ENCODE data around the gene PTPA.
"Not testable (repeated sequence)": the region's sequence is repeated elsewhere in the genome, so short reads cannot be mapped to it uniquely, and the experiment has no call there.

Gene PTPA

DNA sequence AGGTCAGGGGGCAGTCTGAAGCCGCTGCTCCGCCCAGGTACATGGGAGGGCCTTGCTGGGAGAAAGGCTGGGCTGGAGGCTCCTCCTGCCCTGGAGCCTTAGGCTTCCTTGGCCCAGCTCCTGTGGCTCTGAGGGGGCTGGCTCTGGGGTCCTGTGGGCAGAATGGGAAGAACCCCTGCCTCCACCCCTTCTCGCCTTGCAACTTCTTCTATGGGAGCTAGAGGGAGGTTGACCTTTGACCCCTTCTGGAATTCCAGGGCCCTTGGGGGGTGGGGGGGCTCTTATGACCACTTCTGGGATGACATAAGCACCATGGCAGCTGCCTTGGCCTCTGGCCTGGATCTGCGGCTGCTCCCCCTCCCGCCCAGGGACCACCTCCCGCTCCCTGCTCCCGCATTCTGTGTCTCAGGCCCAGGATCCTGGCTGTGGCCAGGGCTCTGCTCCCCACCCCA, 34.7 kb downstream of the PTPA start:
- Mint-ChIP-seq H3K27me3 (no peaks in the 10 kb centered on the region), H3K4me1 (ENCODE audit: low read depth) (peaks cover 31% of the 10 kb centered on the region)

DNA sequence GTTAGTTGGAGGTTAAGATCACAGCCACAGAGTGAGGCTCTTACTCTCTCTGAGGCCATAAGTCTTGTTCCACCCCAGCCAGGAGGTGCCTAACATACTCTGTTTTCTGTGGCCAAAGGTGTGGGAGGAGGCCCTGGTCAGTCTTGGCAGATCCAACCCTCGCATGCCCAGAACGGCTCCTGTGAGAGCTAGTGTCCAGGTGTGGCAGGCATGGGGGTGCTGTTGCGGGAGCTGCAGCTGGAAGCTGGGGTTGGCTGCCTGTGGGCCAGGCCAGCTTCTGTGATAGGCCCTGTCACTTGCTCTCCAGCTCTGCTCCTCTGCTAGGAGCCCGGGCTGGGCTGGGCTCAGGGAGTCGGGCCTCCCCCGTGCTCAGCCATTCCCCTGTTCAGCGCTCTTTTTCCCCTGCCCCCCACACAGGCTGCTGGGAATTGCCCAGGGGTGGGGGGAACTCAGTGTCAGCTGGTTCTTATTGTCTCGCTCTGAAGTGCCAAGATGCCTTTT, 35.3 kb downstream of the PTPA start:
- no peak overlapping the region for H3K27ac Mint-ChIP-seq
- peaks cover 11% of the 10 kb centered on the region for H3K36me3 Mint-ChIP-seq (ENCODE audit: low read depth)
- peaks cover 24% of the 10 kb centered on the region for H3K4me1 Mint-ChIP-seq (ENCODE audit: low read depth)
- no peaks in the 10 kb centered on the region for H3K9me3 Mint-ChIP-seq
- no peak overlapping the region for H3K4me3 Mint-ChIP-seq
- no peaks in the 10 kb centered on the region for H3K27me3 Mint-ChIP-seq

More for the DNA sequence above, 34.7 kb downstream of the PTPA start:
- H3K27ac Mint-ChIP-seq: no peak overlapping the region
- H3K36me3 Mint-ChIP-seq (ENCODE audit: low read depth): peaks cover 11% of the 10 kb centered on the region
- H3K9me3 Mint-ChIP-seq: no peaks in the 10 kb centered on the region
- no peak overlapping the region for H3K4me3 Mint-ChIP-seq

DNA sequence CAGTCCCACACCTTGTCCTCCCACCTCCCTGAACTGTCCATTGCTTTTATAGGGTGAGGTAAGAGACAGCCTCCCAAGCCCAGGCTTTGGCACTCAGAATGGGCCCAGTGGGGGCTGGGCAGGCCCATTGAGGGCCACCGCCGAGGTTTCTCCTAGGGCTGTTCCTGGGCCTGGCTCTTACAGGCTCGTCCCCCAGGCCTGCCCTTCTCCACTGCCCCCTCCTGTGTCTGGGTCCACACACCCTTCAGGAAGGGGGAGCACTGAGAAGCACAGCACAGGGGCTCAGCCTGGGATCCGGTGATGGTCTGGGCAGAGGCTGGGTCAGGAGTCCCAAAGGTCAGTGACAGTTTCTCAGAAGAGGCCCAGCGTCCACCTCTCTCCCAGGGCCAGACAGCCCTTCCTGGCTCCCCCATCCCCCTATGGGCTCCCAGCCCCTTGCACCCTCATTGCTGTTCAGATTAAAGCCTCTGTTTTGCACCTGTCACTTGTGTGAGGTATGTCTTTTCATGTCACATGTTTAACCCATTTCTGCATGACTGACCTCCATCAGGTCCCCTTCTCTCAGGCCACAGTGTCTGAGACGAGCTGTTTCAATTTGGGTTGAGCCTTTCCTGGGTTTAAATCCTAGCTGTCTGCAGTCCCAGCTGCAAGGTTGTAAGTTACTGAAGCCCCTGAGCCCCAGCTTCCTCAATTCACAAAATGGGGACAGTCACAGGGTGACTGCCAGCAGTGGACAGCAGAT, 37.4 kb downstream of the PTPA start:
- H3K36me3 Mint-ChIP-seq (ENCODE audit: low read depth): peaks cover 6% of the 10 kb centered on the region
- H3K9me3 Mint-ChIP-seq: no peaks in the 10 kb centered on the region
- no peaks in the 10 kb centered on the region for H3K27me3 Mint-ChIP-seq
- no peak overlapping the region for H3K4me3 Mint-ChIP-seq
- no peak overlapping the region for H3K27ac Mint-ChIP-seq
- peaks cover 8% of the 10 kb centered on the region for H3K4me1 Mint-ChIP-seq (ENCODE audit: low read depth)

GRCh38 chr9:129149442-129149841, 38.2 kb downstream of the PTPA start:
- Mint-ChIP-seq H3K27ac (no peak overlapping the region), H3K27me3 (no peaks in the 10 kb centered on the region), H3K4me3 (no peak overlapping the region), H3K9me3 (no peaks in the 10 kb centered on the region), H3K36me3 (ENCODE audit: low read depth) (no peaks in the 10 kb centered on the region), H3K4me1 (ENCODE audit: low read depth) (peaks cover 3% of the 10 kb centered on the region)

DNA sequence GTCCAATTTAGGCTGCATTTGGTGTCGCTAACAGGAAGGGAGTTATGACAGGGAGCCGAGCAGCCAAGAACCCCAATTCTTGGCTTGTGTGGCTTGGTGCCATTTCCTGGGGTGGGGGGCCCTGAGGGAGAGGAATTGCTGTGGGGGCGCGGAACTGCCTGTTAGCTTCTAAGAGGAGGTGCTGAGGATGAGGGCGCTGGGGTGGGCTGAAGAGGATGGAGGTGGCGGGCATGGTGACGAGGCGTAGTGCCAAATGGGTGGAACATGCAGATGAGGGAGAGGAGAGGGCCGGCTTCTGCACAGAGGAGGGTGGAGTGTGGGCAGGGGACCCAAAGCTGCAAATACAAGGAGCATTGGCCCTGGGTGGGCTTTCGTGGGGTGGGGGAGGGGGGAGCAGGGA, 38.9 kb downstream of the PTPA start:
- peaks cover 3% of the 10 kb centered on the region for H3K4me1 Mint-ChIP-seq (ENCODE audit: low read depth)
- no peak overlapping the region for H3K4me3 Mint-ChIP-seq
- no peaks in the 10 kb centered on the region for H3K36me3 Mint-ChIP-seq (ENCODE audit: low read depth)
- no peak overlapping the region for H3K27ac Mint-ChIP-seq
- no peaks in the 10 kb centered on the region for H3K9me3 Mint-ChIP-seq
- H3K27me3 Mint-ChIP-seq: no peaks in the 10 kb centered on the region

DNA sequence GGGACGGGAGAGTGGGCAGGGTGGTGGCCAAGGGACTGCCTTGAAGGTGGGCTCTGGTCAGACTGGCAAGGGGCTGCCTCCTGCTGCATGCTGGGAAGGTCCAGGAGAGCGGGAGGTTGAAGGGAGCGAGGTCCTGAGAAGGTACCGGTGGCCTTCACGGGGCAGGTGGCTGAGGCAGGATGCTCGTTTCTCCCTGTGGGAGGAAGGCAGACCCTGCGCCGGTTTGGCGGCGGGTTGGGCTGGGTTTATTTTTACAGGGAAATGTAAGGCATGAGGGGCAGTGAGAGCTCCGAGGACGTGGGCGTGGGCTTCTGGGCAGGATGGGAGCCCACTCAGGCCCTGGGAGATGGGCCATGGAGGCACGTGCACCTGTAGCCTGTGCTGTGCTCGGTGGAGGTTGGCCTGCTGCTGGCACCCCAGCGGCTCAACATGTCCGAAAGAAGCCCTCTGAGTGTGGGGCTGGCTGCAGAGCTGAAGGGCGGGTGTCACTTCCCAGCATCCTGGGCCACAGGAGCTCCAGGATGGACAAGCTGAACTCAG, 39.5 kb downstream of the PTPA start:
- Mint-ChIP-seq H3K36me3 (ENCODE audit: low read depth) (no peaks in the 10 kb centered on the region), H3K27me3 (no peaks in the 10 kb centered on the region), H3K4me1 (ENCODE audit: low read depth) (peaks cover 3% of the 10 kb centered on the region), H3K27ac (no peak overlapping the region), H3K4me3 (no peak overlapping the region), H3K9me3 (no peaks in the 10 kb centered on the region)

DNA sequence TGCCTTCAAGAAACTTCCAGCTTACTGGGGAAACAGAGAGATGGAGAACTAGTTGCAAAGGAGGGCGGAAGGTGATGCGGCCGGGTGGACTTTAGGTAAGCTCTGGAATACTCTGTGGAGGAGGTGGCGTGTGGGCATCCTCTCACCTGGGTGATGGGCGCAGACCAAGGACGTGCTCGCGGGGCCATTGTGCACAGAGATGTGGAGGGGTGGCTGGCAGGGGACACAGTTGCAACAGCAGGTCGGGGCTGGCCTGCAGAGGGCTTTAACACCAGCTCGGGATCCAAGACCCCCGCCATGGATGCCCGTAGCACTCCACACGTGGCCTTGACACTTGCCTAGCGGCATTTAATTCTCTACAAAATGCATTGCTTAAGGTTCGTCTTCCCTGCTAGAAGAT, 40.3 kb downstream of the PTPA start:
- Mint-ChIP-seq H3K27me3 (no peaks in the 10 kb centered on the region), H3K4me1 (ENCODE audit: low read depth) (peaks cover 3% of the 10 kb centered on the region), H3K4me3 (no peak overlapping the region), H3K9me3 (no peaks in the 10 kb centered on the region), H3K36me3 (ENCODE audit: low read depth) (no peaks in the 10 kb centered on the region), H3K27ac (no peak overlapping the region)

DNA sequence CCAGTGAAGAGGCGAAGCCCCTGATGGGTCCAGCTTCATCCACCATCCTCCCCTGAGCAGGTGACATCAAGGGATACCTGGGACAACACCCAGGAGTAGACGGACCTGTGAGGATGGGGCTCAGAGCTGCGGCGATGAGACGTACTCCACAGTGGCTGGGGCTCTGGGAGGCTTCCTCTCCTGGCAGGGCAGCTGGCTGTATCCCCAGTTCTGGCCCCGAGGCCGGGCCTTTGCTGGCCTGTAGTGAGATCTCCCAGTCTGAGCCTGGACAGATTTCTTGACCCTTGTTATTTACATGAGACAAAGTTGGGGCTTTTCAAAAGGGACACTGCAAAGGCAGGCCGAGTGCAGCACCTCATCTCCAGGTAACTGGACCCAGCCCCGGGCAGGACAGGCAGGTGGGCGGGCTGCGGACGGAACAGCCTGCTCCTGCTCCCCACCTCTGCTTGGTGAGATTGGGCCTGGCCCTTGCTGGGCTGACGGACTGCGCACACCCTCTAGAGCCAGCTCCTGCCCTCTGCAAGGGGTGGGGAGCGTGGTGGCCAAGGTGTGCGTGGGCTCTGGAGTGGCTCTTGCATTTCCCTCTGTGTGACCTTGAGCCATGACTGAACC, 43.8 kb downstream of the PTPA start:
- Mint-ChIP-seq H3K36me3 (ENCODE audit: low read depth) (no peaks in the 10 kb centered on the region), H3K4me3 (no peak overlapping the region), H3K4me1 (ENCODE audit: low read depth) (no peaks in the 10 kb centered on the region), H3K27ac (no peak overlapping the region), H3K27me3 (no peaks in the 10 kb centered on the region), H3K9me3 (no peaks in the 10 kb centered on the region)

GRCh38 chr9:129156163-129156562, 44.9 kb downstream of the PTPA start:
- Mint-ChIP-seq H3K4me3 (no peak overlapping the region), H3K4me1 (ENCODE audit: low read depth) (no peaks in the 10 kb centered on the region), H3K36me3 (ENCODE audit: low read depth) (no peaks in the 10 kb centered on the region), H3K27ac (no peak overlapping the region), H3K9me3 (no peaks in the 10 kb centered on the region), H3K27me3 (no peaks in the 10 kb centered on the region)

DNA sequence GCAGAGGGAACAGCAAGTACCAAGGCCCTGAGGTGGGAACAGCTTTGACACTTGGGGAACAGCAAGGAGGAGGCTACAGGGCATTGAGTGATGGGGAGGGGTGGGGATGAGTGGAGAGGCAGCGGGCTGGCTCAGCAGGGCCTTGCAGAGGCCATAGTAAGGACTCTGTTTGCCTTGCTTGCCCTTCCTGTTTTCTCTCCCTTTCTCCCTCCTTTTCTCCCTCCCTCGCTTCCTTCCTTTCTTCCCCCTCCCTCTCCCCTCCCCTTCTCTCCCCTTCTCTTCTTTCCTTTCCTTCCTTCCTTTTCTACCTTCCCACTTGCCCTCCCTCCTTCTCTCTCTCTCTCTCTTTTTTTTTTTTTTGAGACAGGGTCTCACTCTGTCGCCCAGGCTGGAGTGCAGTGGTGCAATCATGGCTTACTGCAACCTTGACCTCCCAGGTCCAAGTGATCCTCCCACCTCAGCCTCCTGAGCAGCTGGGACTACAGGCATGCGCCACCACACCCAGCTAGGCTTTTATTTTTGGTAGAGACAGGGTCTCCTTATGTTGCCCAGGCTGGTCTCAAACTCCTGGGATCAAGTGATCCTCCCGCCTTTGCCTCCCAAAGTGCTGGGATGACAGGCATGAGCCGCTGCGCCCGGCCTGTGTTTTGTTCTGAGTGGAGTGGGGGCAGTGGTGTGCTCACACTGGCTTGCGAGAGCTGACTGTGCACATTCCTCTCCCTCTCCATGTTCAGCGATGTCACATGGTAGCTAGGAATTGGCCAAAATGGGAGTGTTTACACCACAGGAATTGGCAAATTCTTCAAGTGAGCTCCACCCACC, 49.7 kb downstream of the PTPA start:
- H3K27ac Mint-ChIP-seq: no peak overlapping the region

GRCh38 chr9:129161534-129161837, 50.3 kb downstream of the PTPA start:
- no peak overlapping the region for H3K4me3 Mint-ChIP-seq
- H3K27ac Mint-ChIP-seq: no peak overlapping the region
- H3K9me3 Mint-ChIP-seq: no peaks in the 10 kb centered on the region
- no peaks in the 10 kb centered on the region for H3K36me3 Mint-ChIP-seq (ENCODE audit: low read depth)
- H3K4me1 Mint-ChIP-seq (ENCODE audit: low read depth): no peaks in the 10 kb centered on the region
- no peaks in the 10 kb centered on the region for H3K27me3 Mint-ChIP-seq

More for the DNA sequence above, 49.7 kb downstream of the PTPA start:
- no peaks in the 10 kb centered on the region for H3K27me3 Mint-ChIP-seq
- no peaks in the 10 kb centered on the region for H3K36me3 Mint-ChIP-seq (ENCODE audit: low read depth)
- no peak overlapping the region for H3K4me3 Mint-ChIP-seq
- H3K4me1 Mint-ChIP-seq (ENCODE audit: low read depth): no peaks in the 10 kb centered on the region
- H3K9me3 Mint-ChIP-seq: no peaks in the 10 kb centered on the region

DNA sequence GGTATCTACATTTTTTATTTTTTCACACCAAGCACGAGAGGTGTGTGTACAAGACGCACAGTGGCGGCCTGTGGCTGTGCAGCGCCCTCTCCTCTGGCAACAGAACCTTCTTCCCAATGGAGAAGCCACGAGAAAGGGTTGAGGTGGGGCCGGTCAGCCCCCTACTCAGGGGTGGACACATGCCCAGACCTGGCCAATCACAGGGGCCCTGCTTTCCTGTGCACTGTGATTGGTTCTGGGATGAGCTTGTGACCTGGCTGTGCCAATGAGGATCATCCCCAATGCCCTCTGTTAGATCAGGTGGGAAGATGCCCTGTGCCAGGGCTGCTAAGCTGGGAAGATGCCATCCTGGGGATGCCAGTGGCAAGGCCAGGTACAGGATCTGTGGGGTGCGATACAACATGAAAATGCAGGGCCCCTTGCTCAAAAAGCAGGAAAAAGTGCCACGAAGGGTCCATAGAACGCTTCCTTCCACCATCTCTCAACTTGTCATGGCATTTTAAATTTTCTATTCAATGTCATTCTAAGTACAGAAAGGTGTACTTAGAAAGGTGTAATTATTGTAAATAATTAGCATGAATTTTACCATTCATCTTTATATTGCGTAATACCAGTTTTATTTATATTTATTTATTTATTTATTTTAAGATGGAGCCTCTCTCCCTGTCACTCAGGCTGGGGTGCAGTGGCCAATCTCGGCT, 51.4 kb downstream of the PTPA start:
- peaks cover 10% of the 10 kb centered on the region for H3K4me1 Mint-ChIP-seq (ENCODE audit: low read depth)
- no peak overlapping the region for H3K4me3 Mint-ChIP-seq
- no peaks in the 10 kb centered on the region for H3K36me3 Mint-ChIP-seq (ENCODE audit: low read depth)
- H3K27ac Mint-ChIP-seq: no peak overlapping the region
- no peaks in the 10 kb centered on the region for H3K27me3 Mint-ChIP-seq
- H3K9me3 Mint-ChIP-seq: no peaks in the 10 kb centered on the region

- not testable (repeated sequence) for H3K36me3 Mint-ChIP-seq (ENCODE audit: low read depth); H3K27me3 Mint-ChIP-seq; H3K27ac Mint-ChIP-seq; H3K4me3 Mint-ChIP-seq; H3K9me3 Mint-ChIP-seq
- peaks cover 16% of the 10 kb centered on the region for H3K4me1 Mint-ChIP-seq (ENCODE audit: low read depth)
These were observed 52.0 kb downstream of the PTPA start for GRCh38 chr9:129163198-129163670.

DNA sequence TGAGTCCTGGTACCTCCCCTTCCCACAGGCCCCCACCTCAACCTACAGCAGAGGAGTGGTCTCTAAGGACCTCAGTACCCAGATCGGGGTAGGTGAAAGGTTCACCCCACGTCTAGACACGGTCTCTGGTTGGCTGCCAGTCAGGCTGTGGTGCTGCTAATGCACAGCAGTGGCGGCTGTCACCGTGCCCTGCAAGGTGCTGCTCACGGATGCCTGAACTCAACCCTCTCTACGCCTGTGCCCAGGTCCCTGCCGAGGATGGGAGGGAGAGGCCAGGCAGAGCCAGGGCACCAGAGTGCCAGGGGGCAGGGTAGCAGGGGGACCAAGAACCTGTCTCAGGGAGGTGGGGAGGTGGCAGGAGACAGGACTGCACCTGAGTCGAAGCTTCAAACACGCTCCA, 52.5 kb downstream of the PTPA start:
- Mint-ChIP-seq H3K9me3 (no peaks in the 10 kb centered on the region), H3K27me3 (no peaks in the 10 kb centered on the region), H3K4me1 (ENCODE audit: low read depth) (peaks cover 16% of the 10 kb centered on the region), H3K4me3 (no peak overlapping the region), H3K36me3 (ENCODE audit: low read depth) (no peaks in the 10 kb centered on the region), H3K27ac (no peak overlapping the region)

Measured in stimulated activated naive CD8-positive, alpha-beta T cell treated with anti-CD3 and anti-CD28 coated beads, Interleukin-15, Interleukin-2, amounts not matched to agents 100 ng/mL and 50 ng/mL, for 24 hours (primary cell).